Measurements from ENCODE around the gene EEA1.

DNA sequence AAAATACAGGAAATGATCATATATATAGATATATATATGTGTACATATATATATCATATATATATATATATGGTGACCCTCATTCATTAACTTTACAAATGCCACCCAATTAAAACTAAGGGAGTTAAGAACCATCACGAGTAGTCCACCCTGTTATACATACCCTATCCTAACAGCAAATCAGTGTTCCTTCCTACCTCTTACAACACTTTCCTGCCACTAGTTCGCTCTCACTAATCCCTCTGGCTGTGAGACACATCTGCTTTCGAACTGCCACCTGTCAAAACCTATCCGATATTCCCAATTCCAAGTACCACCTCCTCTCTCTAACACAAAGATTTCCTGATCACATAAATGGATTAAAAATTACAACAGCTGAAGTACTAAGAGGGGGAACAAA, 100.5 kb downstream of the EEA1 start:
- TF ChIP-seq POLR2A (IDR thresholded peaks at IDR 0.05) = no peak
- no peak for TF ChIP-seq CTCF (IDR thresholded peaks at IDR 0.05)
